Fibroblast of lung (primary cell): Measurements from ENCODE around the gene RFX2.

Experiments
- EZH2 ChIP-seq: IDR thresholded peaks from 2 replicates; pipeline ENCODE4 v1.5.1; 2012; ENCODE audit warnings: low read length, control low read depth, mild to moderate bottlenecking; ENCODE audit errors: missing control alignments
- TF ChIP-seq, protein P1 (sequence below), 2 donors: IDR thresholded peaks in 1 of 2; conservative IDR thresholded peaks in 1 of 2; 1 replicate in 1 of 2; 2 replicates in 1 of 2; pipeline ENCODE4 v1.5.1; 2011 to 2012; ENCODE audit warnings: low read length in 2 of 2, control low read depth in 1 of 2, inconsistent platforms in 1 of 2, low read depth in 1 of 2, mild to moderate bottlenecking in 1 of 2

DNA sequence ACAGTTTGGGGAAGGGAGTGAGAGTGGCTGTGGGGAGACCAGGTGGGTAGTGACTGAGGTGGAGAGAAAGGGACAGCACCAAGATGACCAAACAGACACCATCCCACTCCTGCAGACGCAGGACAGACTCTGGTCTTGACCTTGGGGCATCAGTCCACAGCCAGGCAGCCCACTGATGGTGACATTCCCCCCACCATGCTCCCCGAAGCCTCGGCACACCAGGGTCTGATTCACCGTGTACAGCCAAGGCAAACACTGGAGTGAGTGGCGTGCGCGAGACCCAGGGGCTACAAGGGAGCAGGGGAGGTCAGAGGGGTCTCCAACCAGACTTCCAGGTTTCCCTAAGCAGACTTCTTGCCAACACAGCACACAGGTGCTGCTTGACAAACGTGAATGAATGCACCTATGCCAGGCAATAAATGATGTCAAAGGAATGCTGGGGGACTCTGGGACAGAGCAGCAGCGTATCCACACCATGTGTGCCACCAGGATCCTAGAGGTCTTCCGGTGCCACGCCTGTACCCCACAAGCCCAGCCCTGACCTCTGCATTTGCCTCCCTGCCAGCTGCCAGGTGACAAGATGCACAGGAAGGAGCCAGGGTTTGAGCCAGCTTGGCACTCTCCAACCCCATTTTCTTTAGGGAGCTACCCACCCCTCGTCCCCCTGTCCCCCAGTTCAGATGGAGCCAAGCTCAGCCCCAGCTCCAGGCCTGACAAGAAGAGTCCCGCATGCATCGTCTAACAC lies 150.9 kb downstream of the RFX2 start:
- TF ChIP-seq EZH2: no peak
- TF ChIP-seq, protein P1, sequence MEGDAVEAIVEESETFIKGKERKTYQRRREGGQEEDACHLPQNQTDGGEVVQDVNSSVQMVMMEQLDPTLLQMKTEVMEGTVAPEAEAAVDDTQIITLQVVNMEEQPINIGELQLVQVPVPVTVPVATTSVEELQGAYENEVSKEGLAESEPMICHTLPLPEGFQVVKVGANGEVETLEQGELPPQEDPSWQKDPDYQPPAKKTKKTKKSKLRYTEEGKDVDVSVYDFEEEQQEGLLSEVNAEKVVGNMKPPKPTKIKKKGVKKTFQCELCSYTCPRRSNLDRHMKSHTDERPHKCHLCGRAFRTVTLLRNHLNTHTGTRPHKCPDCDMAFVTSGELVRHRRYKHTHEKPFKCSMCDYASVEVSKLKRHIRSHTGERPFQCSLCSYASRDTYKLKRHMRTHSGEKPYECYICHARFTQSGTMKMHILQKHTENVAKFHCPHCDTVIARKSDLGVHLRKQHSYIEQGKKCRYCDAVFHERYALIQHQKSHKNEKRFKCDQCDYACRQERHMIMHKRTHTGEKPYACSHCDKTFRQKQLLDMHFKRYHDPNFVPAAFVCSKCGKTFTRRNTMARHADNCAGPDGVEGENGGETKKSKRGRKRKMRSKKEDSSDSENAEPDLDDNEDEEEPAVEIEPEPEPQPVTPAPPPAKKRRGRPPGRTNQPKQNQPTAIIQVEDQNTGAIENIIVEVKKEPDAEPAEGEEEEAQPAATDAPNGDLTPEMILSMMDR (conservative IDR thresholded peaks at IDR 0.05 in 1 of 2, IDR thresholded peaks at IDR 0.05 in 1 of 2; ENCODE audit: low read depth in 1 of 2, low read length in 2 of 2): no peak
